ENCODE measurements around the gene CD276.
"Not testable (repeated sequence)": the region's sequence is repeated elsewhere in the genome, so short reads cannot be mapped to it uniquely, and the experiment has no call there.

The CD276 gene

DNA sequence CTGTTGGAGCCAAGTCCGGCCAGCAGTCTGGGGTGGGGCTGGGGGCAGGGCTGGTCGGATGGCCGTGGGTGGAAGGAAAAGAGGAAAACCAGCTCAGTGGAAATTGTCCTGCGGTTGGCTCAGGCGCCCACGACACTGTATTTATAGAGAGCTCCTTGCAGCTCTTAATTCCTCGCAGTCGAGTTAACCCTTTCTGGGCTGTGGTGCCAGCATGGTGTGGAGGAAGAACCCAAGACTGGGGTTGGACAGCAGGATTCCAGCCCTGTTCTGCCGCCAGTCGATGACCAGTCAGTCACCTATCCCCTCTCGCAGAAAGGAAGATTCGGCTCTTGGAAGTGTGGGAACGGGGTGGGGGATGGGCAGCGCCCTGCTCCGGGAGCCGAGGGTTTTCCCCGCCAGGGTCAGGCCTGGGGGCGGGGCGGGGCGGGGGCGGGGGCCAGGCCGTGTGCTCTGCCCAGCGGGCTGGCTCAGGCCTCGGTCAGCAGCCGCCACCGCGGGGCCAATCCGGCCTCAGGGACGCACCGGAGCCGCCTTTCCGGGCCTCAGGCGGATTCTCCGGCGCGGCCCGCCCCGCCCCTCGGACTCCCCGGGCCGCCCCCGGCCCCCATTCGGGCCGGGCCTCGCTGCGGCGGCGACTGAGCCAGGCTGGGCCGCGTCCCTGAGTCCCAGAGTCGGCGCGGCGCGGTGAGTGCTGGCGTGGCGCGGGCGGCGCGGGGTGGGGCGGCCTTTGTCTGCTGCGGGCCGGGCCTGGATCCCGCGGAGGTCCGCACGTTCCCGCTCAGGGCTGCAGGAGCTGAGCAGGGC is at the start of gene CD276:
Gene CD276 (plus strand): TSS at position 607 of the 804 bp plus-strand sequence. CDS start 15,257 bp downstream, outside the sequence.
- no peak for DNase-seq

DNA sequence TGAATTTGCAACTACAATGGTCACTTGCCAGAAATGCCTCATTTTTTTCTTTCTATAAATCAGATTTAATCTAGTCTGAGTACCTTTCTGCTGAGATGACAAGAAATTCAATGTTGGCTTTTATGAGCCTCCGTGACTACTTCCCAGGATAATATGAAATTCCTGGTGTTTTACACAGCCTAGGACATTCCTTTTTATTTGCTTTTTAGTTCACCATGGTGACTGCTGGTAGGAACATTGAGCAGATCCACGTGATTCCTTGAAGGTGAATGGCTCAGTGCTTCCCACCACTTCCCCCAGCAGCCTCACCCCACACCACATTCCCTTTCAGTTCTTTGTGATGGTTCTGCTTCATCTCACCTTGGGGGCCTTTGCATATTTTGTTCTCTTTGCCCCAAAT is 46.7 kb upstream of the CD276 start:
- DNase-seq = no peak

DNA sequence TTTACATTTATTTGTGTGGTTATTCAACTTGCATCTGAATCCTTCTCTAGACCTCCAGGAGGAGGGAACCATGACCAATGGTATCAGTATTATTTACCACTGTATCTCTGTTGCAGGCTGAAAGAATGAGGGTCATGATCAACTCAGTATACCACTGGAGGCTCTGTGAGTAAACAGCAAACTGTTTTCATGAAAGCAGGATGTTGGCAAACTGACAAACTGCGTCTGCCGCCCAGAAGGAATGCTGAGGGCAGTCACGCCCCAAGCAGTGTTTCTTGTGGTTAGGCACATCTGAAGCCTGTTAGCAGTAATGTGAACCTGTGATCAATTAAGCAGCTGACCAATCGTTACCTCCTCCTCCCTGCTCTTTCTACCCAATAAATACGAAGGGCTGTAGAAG is 44.7 kb upstream of the CD276 start:
- DNase-seq = not testable (repeated sequence)

DNA sequence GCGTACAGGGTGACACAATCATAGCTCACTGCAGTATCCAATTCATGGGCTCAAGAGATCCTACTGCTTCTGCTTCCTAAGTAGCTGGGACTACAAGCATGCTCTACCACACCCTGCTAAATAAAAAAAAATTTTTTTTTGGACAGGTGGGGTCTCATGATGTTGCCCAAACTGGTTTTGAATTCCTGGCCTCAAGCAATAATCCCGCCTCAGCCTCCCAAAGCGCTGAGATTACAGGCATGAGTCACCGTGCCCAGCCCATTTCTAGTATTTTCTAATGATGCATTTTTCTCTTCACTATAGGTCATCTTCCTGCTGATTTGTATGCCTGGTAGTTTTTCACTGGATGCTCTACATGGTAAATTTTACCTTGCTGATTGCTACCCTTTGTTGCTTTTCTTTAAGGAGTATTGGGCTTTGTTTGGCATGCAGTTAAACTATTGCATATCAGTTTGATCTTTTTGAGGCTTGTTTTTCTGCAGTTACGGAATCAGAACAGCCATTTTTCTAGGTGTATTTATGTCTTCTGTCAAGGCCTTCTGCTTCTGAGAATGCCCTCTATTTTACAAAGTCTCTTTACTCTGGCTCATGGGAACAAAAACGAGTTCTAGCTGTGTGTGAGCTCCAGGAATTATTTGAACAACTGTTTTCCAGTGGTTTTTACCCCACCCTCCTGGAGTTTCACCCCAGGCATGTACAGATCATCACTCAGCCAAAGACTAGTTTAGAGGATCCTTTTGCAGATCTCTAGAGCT is 36.7 kb upstream of the CD276 start:
- no peak for DNase-seq

DNA sequence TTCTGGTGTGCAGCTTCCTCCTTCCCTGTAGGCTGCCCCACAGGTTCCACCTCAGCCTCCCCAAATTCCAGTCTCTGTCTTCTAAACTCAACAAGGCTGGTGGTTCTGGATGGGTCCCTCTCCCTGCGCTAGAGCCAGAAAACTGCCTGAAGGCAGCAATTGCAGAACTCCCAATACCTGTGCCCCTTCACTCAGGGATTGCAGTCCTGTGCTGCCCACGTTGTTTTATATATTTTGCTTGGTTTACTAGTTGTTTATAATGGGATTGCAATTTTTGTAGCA is 36.2 kb upstream of the CD276 start:
- DNase-seq = no peak

DNA sequence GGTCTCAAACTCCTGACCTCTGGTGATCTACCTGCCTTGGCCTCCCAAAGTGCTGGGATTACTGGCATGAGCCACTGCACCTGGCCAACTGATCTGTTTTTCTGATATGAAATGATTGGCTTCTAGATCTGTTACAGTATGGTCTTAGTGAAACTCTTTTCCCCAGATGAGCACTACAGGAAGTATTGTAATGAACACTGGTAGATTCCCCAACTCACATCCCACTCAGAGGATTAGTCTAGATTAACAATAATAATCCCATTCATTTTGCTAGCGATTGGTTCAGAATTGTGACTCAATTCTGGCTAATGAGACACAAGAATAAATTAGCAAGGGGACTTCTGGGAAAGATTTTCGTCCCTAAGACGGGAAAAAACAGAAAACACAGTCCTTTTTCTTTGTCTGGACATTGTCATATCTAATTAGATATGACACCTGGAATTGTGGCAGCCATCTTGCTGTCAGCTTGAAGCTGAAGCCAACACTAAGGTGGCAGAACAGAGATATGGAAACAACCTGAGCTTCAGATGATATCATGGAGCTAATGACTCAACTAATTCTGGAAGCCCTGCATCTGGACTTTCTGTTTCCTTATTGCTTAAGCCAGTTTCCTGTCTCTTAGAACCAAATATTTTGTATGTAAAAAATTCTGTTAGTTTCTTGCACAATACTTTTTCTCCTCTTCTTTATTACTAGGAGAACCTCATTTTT is 33.6 kb upstream of the CD276 start:
- DNase-seq = no peak

DNA sequence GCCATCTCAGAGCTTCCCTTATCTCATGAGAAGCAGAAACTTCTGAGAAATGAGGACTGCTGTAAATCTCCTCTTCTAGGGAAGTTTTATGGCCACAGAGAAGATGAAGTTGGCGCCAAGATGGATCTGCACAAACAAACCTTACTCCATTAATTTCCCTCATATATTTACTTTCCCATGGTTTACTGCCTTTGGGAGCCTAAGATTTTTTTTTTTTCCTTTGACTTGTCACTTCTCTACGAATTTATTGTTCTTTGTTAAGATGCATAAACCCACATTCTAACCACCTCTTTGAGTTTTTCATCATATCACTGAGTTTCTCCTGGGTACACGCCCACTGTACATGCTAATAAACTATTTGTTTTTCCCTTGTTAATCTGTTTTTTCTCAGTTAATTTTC is 29.5 kb upstream of the CD276 start:
- no peak for DNase-seq

DNA sequence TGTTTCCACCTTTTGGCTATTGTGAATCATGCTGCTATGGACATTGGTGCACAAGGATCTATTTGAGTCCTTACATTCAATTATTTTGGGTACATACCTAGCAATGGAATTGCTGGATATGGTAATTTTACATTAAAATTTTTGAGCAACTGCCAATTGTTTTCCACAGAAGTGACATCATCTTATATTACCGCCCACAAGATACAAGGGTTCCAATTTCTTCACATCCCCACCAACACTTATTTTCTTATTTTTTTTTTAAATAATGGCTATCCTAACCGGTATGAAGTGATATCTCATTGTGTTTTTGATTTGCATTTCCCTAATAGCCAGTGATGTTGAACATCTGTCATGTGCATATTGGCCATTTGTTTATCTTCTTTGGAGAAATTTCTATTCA is 28.5 kb upstream of the CD276 start:
- no peak for DNase-seq

DNA sequence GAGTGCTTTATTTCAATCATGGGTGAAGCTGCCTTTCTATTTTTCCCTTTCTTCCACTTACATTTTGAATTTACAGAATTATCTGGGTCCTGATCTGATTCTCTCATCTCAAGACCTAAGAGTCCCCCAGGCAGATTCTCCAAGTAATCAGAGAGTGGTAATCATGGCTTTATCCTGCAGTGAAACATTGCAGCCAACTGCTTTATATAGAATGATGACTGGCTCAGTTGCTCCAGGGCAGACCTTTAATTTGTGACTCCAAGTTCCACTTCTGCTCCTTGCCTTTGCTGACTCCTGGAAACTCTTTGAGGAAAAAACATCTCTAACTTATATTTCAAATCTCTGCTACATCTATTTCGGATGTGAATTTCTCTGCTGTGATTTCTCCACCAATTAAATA is 25.5 kb upstream of the CD276 start:
- DNase-seq = no peak

DNA sequence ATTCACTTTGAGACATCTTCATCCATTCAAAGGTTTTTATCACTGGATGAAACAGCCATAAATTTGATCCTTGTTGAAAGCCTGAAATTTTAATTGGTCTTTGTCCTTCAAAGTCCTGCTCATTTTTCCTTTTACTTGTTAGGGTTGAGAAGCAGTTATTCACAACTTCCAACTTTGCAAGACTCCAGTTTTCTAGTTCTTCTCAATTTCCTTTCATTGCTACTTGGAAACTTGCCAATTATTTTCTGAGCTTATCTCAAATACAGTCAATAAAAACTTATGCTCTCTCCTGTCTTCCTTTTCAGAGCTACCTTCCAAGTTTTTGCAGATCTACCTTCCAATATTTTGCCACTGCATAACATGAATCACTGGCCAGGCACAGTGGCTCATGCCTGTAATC is 23.7 kb upstream of the CD276 start:
- no peak for DNase-seq

DNA sequence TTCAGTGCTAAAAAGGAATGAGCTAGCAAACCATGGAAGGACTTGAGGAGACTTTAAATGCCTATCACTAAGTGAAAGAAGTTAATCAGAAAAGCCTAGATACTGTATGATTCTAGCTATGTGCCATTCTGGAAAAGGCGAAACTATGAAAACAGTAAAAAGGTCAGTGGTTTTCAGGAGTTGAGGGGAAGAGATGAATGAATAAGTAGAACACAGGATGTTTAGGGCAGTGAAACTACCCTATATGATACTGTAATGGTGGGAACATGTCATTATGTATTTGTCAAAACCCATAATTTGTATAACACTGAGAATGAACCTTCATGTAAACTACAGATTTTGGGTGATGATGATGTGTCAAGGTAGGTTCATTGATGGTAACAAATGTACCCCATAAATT is 9.6 kb upstream of the CD276 start:
- no peak for DNase-seq

DNA sequence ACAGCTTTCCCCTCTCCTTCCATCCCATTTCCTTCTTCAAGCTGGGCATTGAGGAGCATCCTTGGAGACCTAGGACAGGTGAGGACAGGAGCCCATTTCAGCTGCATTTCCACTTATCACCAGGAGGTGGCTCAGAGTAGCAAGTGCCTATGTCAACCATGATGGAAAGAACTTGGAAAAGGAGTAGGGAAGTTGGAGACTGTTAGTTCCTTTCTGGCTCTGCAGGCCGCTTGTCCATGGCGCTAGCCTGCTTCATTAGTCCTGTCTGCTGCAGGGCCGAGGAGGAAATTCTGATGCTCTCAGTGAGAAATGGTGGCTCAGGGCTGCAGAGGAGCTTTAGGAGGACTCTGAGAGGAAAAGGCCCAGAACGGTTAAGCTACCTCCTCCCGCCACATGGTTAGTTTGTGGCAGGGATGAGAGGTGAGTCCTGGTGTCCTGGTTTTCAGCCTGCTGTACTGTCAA is 7.0 kb upstream of the CD276 start:
- DNase-seq = no peak

DNA sequence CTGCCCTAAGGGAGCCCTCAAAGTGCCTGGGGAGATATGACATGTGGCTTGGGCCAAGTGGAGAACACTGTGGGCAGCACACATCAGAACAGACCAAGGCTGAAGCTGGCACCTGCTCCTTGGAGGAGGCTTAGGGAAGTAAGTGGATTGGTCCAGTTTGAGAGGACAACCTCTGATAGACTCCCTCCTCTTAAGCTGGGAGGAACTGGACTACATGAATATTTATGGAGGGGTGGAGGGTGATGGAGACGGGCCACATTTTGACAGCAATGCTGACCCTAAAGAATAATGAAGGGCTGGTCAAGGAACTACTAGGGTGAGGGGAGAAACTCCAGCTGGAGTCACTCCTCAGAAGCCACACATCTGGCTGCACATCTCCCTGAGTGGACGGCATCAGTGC is 6.5 kb upstream of the CD276 start:
- no peak for DNase-seq

DNA sequence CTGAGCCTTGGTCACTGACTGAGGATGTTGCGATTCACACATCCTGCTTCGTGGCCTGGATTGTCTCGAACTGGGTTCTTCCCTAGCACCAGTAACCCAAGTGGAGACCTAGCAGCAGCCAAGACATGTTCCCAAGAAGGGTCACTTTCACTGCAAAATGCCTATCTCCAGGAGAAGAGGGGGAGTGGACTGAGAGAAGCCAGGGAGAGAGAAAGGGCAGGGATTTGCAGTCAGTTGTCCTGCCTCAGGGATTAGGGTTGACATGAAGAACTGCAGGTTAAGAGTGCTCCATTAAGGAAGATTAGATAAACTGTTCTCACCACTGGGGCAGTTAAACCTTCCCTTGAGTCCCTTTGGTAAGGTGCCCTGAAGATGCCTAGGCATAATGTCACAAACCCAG is 5.7 kb upstream of the CD276 start:
- no peak for DNase-seq

DNA sequence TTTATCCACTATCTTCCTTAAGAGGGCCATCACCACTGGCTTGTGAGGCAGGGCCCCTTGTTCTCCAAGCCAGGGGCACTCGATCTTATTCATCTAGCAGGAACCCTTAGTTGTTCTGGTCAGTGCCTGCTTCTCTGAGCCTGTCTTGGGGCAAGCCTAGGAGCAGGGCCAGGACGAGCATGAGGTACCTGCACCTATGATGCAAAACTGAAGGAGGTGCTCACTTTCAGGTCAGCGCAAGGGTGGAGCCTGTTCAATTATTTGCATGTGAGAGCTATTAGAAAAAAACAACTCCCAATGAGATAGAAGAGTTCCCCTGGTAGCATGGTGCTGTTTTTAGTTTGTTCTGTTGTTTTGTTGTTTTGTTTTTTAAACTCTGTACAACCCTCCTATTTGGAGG is 5.0 kb upstream of the CD276 start:
- DNase-seq = no peak

DNA sequence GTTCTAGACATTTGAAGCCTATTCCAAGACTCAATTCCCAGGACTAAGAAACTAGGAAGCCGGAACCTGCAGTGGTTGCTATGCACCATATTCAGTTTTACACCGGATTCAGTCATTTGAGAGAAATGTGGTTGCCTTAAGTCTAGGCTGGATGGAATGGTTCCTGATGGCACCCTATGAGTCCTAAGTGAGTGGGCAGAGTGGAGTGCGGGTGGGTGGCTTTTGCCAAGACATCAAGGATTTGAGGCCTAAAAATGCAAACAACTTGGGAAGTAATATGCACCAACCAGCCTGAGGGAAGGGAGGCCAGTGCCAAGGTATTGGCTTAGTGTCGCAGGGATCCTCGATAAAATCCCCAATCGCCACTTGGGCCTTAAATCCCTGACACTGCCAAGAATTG is 4.2 kb upstream of the CD276 start:
- DNase-seq = no peak

DNA sequence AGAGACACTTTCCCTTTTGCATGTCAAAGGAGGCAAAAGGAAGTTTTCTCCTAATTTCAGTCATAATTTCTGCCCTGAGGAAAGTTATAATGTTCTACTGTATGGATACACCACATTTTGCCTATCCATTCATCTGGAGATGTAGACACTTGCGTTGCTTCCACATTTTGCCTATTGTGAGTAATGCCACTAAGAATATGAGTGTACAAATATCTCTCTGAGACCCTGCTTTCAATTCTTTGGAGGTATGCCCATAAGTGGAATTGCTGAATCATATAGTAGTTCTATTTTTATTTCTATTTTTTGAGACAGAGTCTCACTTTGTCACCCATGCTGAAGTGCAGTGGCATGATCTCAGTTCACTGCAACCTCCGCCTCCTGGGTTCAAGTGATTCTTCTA is 3.6 kb upstream of the CD276 start:
- DNase-seq = no peak

DNA sequence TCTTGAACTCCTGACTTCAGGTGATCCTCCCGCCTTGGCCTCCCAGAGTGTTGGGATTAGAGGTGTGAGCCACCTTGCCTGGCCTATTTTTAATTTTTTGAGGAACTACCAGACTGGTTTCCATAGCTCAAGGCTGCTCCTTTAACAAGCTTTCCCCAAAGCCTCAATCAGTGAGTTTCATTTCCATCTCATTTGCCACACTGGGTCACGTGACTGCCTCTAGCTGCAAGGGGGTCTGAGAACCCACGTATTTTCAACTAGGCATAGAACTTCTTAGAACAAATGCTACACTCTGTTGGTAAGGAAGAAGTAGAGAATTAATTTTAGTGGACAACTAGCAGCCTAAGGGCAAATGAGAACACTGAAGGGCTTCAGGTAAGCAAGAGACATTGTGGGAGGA is 3.1 kb upstream of the CD276 start:
- no peak for DNase-seq

DNA sequence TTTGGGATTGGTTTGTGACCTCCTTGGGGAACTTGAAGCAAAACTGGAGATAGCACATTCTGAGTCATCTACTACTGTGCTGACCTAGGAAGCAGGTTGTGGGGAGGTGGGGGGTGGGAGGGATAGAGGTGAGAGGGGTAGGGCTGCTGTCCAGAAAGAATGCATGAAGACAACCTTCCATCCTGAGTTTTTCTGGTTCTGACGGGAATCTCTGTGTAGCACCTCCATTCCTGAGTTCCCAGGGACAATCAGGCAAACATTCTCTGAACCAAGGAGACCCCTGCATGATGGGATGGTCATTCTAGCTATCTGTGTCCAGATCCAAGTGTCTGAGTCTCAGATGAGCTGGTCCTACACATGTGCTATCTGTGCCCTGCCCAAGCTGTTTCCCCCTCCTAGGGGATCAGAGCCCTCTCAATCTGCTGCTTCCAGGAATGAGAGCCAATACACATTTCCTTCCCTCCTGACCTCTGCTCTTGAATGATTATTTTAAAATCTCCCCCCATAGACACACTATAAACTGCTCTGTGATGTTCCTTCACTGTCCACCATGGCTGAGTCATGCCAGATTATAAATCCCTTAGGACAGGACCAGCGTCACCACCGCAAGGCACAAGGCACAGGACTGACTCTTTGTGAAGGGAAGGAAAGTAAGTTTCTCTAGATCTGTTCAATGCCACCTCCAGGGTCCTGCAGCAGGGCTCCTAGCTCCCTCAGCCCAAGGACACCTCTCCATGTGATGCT is 2.2 kb upstream of the CD276 start:
- DNase-seq = no peak

DNA sequence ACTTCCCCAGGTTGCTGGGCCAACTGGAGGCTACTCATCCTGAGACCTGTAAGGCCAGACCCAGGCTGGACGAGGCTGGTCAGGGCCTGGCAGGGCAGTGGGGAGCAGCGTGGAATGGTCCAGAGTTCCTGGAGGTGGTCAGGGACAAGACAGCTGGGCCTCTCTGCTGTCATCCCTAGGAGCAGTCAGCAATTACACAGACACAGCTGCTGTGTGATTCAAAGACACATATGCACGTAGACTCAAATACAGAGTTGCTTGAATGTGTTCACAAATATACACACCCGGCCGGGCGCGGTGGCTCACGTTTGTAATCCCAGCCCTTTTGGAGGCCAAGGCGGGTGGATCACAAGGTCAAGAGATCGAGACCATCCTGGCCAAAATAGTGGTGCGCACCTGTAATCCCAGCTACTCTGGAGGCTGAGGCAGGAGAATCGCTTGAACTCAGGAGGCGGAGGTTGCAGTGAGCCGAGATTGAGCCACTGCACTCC is 1.5 kb upstream of the CD276 start:
- no peak for DNase-seq

DNA sequence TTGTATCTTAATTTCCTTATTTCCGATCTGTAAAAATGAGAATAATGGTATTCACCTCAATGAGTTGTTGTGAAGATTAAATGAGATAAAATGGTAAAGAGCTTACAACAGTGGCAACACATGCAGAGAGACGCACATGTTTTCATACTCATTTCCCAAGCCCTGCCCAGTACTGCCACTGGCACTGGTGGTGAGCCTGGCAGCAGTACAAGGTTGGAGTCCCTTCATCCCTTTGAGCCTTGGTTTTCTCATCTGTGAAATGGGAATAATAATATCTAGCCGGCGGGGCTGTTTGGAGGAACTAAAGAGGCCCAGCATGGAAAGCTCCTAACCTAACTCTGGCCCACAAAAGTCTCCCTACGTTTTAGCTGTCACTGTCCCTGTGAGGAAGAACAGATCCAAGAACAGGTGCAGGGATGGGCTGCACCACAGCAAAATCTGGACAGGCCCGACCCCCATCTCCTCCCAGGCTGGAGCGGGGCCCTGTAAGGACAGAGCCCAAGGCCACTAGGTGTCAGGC is 866 bp upstream of the CD276 start:
- no peak for DNase-seq

DNA sequence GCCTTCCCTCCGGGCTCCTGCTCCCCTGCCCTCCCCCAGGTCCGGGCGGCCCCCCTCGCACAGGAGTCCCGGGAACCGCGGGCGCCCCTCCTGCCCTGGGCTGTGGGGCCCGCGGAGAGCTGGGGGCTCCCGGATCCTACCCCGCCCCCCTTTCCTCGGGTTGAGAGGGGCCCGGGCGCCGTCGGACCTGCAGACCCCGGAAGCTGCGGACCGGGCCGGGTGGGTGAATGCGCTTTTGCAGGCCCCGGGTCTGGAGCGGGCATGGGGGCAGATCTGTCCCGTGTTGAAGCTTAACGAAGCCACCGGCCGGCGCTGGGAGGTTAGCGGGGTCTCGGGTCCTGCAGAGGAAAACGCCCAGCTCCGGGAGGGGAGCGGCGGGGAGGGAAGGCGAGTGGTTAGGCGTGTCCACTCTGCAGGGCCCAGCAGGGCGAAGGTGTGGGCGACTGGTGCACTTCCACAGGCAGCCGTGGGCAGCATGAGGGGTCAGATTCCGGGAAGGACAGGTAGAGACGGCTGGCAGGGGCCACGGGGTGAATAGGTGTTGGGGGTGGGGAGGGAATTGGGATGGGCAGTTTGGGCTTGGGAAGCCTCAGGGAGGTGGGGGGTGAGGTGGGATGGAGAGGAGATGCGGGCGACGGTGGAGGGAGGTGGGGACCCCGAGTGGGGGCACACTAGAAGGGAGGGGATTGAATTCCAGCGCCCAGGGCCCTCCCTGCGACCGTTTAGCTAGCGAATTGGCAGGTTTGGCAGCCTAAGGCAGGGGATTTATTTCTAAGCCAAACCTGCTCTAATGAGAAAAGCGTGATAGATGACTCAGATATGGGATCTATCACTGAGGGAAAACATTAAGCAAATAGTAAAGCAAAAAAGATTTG is 635 bp downstream of the CD276 start:
- no peak for DNase-seq

Data from DMS 273 treated with DMSO at 0.1 percent for 48 hours (cell line).